Fibroblast of villous mesenchyme (primary cell): ENCODE data around the gene AUTS2. TPM values are rescaled to one million over a fixed set of nuclear protein-coding genes. Genes with fewer than 3 reads are reported as not detected.

ENCODE experiments used
- DNase-seq: peaks from one replicate; pipeline ENCODE4 v3.0.0-alpha.2; 2010; ENCODE audit warnings: low read depth
- H3K4me3 ChIP-seq: 2 replicates; pipeline ENCODE4 v1.5.1; 2011; ENCODE audit warnings: low read depth, mild to moderate bottlenecking, low read length
- CTCF ChIP-seq: IDR thresholded peaks from 2 replicates; pipeline ENCODE4 v1.5.1; 2012; ENCODE audit warnings: low read depth, mild to moderate bottlenecking, low read length; ENCODE audit not compliant: insufficient read depth
- total RNA-seq: library from RNA; depleted of rRNA; stranded (reverse); fragments of >200 nt; gene quantifications from 2 replicates; pipeline ENCODE4 v1.2.3, GENCODE V29; 2012

The AUTS2 gene
- total RNA-seq, 1 donor = 3.9 TPM

- TF ChIP-seq CTCF = no peak
- no peak for DNase-seq
Measured at GRCh38 chr7:69961436-69961835, 363.2 kb downstream of the AUTS2 start.

DNA sequence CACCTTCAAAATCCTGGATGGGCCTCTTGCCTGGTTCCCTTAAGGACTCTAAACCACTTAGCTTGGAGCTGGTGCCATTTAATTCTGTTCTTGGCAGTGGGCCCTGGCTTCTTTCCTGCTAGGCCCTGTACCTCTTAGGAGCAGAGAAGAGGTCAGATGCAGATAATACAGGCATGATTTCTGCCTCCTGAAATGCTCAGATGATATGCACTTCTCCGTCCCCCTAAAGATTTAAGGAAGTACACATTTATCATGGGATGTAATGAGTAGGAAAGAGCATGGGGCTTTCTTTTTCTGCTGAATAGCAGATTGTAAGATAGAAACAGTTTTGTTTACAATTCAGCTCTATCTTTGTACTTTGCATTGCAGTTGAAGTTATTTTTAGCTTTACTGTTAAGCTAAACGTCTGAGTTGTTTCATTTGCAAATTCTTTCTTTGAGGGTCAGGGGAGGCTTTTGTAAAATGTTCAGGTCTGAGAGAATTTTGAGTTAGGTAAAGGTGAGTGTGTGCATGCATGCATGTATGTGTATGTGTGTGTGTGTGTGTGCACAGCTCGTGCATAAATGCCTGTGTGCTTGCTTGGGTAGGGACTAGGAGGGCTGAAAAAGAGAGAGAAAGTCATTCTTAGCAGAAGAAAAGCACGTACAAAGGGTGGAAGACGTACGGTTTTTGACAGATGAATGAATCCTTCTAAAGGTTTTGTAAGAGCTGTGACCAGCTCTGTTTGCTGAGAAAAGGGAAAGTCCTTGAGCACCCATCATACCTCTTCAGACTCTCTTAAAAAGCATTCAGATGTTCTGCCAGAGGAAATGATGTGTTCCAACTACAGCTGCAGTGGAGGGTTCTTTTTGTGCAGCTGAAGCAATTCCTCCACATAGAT, 364.2 kb downstream of the AUTS2 start:
- no peak for DNase-seq
- no peak for TF ChIP-seq CTCF
- H3K4me3 ChIP-seq = no peak overlapping the region

More at GRCh38 chr7:69961436-69961835, 363.2 kb downstream of the AUTS2 start:
- no peak overlapping the region for H3K4me3 ChIP-seq

GRCh38 chr7:69963393-69963792, 365.1 kb downstream of the AUTS2 start:
- no peak overlapping the region for H3K4me3 ChIP-seq
- DNase-seq = no peak
- no peak for TF ChIP-seq CTCF

GRCh38 chr7:69966766-69967591, 368.7 kb downstream of the AUTS2 start:
- no peak overlapping the region for H3K4me3 ChIP-seq
- no peak for TF ChIP-seq CTCF
- DNase-seq = no peak

GRCh38 chr7:69967689-69968450, 369.6 kb downstream of the AUTS2 start:
- no peak for DNase-seq
- no peak for TF ChIP-seq CTCF
- H3K4me3 ChIP-seq = no peak overlapping the region

- TF ChIP-seq CTCF = no peak
- no peak for DNase-seq
- H3K4me3 ChIP-seq = no peak overlapping the region
Measured at GRCh38 chr7:69968969-69969556, 370.8 kb downstream of the AUTS2 start.
